ENCODE measurements around the gene LFNG.

LFNG gene

DNA sequence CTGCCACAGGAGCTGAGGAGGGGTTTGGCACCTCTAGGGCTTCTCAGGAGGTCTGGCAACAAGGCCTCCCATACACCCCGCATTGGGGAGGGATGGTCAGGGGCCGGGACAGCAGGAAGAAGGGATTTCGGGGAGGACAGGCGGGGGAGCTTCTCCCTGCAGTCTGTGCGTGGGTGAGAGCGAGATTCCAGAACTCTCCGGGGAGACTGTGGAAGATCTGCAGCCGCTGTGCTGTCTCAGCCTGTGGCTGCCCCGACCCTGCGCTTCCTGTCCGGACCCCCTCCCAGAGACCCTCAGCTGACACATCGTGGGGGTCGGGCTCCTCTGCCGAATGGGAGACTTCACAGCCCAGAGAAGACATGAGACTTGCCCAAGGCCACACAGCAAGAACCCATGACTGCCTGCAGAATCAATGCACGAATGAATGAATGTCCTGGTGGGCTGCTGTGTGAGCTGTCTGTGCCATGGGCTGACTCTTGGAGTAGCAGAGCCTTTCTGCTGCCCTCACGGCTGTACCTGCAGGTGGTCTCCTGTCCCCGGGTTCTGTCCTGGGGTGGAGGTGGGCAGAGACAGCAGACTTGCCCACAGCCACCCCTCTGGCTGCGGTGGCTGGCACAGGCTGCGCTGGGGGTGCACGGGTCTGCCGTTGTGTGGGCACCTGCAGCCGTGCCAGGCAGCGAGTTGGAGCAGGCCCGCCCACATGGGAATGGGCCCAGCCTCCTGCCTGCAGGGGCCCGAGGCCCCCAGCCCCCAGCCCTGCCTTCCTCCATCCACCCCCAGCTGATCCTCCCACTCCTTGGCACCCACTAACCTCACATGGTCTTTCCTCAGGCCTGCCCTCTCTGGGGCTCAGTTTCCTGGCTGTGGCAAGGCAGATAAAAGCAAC is 16.3 kb upstream of the LFNG start:
- DNase-seq (ENCODE audit: low read depth in 2 of 2): no peak

DNA sequence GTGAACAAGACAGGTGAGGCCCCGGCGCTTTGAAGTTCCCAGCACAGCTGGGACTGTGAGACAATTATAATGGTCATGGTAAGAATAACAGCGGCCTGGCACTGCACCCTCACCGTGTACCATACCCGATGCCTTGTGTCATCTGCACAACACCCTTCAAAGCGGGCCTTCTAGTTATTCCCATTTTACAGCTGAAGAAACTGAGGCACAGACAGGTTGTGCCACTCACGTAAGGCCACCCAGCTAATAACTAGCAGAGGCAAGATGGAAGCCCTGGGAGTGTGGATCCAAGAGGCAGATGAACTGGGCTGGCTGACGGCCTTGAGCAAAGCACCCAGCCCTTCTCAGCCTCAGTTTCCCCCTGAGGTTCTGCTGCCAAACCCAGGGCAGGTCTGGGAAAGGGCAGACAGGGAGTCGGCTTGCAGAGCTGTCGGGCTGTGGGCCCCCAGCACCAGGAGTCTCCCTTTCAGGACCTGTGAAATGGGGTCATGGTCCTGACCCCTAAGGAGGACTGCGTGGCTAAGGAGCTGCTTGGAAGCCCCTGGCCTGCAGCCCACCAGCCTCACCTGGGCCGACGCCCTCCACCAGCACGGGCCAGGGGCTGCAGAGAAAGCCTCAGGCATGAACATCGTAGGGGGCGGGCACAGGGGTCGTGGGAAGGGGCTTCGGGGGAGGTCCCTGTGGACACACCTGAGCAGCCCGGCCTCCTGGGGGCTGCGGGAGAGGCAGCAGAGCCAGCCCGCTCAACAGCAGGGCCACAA is 15.3 kb upstream of the LFNG start:
- no peak for DNase-seq (ENCODE audit: low read depth in 2 of 2)

DNA sequence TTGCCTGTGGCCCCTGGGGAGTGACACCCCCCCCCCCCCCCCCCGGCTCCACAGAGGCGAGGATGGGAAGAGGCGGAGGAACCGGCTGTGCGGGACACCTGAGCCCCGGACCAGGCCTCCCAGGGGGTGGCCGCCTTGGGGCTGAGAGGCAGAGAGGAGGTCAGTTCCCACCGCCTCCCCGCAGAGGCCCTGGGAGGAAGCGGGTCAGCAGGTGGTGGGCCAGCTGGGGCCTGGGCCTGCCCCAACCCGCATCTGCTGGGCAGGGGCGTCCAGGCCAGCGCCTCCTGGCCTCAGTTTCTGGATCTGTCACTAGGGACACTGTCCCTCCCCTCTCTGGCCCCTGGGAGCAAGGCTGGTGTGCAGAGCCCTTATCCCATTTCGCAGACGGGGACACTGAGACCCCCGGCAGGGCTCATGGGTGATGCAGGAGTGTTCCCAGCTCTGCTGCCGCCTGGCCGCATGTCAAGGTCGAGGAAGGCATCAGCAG is 14.6 kb upstream of the LFNG start:
- DNase-seq (ENCODE audit: low read depth in 2 of 2): no peak

DNA sequence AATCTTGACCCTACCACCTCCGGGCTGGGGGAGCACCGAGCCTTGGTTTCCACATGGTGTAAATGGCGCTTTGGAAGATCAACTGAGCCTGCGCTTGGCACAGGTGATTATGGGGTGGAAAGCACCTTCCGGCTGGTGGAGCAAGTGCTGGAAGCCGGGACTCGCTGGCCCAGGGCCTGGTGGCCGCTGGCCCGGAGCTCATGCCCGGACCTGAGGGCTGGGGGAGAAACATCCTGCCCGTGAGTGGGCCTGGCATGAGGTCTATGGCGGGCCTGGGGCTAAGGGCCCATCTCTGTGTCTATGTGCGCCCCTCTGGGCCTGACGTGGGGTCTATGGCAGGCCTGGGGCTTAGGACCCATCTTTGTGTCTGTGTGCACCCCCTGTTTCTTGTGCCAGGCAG is 14.2 kb upstream of the LFNG start:
- no peak for DNase-seq (ENCODE audit: low read depth in 2 of 2)

DNA sequence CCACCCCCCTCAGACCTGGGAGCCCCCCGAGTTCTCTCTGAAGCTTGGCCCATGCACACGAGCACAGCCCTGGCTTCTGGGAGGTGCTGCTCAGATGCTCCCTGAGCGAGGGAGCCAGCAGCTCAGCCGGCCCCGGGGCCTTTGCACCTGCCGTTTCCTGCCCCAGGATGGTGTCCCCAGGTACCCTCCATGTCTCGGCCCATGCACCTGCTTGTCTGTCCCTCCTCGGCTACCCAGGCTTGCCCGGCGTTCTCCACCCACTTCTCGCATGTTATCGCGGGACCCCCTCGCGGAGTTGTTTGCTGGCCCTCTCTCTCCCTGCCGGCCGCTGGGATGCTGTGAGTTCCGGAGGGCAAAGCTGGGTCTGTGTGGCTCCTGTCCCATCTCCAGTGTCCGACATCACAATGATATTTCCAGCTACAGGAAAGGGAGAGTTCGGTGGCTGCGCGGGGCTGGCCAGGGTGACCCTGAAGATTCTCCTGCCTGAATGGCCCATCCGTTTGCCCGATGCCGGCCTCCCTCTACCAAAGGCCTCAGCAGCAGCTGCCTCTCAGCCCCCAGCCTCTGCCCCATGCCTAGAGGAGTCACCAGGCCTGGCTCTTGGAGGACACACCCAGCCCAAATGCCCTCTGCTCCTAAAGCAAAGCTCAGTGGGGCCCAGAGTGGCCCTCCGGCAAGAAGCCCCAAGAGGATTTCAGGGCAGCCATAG is 12.2 kb upstream of the LFNG start:
- no peak for DNase-seq (ENCODE audit: low read depth in 2 of 2)

DNA sequence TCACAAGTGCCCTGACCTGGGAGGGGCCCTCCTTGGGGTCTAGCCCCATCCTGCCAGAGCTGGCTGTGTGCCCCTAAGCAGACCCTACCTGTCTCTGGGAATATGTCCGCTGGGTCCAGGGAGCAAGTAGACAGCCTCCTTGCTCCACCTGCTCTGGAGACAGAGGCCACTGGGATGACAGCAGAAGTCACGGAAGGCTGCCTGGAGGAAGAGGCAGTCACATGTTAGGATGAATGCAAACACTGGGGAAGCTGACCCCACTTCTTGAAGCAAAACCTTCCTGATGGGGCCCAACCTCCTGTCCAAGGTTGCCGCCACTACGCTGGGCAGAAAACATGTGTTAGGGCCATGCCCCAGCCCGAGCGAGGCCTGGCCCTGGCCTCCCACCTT is 11.7 kb upstream of the LFNG start:
- DNase-seq (ENCODE audit: low read depth in 2 of 2): no peak

DNA sequence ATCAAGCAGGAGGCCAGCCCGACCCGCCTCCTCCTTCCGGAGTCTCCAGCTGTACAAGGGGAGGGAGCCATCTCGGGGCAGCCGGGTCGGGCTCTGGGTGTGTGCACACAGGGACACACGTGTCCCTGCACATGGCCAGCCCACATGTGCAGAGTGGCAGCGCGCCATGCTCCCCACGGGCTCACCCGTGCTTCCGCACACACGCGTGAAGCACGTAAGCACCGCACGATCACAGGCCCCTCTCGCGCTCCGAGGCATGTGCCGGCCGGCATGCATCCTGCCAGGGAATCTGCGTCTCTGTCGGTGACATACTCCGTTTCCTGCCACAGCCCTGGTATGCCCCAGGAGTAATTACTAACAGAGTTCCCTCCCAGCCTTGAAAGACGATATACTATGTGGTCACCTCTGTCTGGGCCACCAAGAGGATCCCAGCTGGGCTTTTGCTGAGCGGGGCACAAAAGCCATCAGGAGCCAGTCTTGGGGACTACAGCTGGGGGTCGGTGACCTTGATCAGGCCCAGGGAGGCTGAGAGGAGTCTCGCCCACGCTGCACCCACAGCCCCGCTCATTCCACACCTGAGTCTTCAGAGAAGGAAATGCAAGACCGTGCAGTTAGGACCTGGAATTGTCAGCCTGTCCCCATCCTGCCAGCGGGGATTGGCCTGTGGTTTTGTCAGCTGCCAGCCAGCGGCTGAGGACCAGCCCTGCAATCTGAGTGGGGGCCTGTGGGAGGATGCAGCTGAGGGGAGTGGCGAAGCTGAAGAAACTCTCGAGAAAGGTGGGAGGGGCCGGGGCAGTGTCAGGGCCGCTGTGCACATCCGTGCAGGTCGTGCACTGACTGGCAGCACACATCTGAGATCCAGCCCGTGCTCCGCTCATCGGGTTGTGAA is 11.0 kb upstream of the LFNG start:
- peak in 1 of 2 donors; percentile 57 for DNase-seq (ENCODE audit: low read depth in 2 of 2)

DNA sequence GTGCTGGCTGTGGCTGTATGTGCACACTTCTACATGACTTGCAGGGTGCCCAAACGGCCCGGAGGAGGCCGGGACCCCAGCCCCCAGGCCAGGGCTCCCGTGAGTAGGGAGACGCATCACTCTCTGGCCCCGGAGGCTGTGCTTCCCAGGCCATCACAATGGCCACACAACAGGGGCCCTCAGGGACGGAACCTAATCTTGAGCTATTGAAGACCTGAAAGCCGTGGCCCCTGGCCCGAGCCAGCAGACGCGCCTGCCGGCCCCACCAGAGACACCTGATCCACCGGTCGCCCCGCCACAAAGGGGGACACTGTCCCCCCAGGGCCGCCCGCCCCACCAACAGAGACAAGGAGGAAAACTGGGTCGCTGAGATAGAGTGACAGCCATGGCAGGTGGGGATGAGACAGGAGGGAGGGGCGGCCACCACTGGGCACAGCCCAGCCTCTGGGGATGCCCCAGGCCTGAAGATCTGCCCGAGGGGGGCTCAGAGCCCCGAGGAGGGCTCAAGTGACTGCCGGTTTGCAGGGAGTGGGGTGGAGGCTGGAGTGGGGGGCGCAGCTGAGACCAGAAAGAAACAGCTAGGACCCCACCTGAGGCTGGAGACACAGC is 10.2 kb upstream of the LFNG start:
- no peak for DNase-seq (ENCODE audit: low read depth in 2 of 2)

DNA sequence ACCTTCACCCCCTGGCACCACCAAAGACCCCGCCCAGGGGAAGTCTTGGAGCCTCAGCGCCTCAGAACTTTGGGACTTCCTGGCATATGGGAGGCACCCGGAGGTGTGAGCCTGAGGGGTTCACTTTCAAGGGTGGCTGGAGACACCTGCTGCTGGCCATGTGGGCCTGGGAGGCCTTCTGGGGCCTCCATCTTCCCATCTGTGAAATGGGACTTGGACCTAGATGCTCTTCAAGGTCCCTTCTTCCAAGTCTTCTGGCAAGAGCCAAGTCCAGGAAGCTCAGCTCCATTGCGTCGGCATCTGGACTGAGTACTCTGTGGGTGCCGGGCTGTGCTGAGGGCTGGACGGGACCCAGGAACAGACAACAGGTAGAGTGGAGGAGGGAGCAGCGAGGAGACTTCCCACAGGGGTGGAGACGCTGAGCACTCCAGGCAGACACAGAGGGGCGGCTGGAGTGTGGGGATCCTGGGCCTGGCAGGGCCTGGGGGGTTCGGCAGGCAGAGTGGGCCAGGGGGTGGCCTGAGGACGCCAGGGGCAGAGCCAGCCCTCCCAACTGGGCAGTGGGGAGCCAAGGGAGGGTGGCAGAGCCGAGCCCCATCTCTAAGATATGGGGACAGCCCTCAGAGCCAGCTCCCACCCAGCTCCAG is 9.3 kb upstream of the LFNG start:
- DNase-seq (ENCODE audit: low read depth in 2 of 2): no peak

DNA sequence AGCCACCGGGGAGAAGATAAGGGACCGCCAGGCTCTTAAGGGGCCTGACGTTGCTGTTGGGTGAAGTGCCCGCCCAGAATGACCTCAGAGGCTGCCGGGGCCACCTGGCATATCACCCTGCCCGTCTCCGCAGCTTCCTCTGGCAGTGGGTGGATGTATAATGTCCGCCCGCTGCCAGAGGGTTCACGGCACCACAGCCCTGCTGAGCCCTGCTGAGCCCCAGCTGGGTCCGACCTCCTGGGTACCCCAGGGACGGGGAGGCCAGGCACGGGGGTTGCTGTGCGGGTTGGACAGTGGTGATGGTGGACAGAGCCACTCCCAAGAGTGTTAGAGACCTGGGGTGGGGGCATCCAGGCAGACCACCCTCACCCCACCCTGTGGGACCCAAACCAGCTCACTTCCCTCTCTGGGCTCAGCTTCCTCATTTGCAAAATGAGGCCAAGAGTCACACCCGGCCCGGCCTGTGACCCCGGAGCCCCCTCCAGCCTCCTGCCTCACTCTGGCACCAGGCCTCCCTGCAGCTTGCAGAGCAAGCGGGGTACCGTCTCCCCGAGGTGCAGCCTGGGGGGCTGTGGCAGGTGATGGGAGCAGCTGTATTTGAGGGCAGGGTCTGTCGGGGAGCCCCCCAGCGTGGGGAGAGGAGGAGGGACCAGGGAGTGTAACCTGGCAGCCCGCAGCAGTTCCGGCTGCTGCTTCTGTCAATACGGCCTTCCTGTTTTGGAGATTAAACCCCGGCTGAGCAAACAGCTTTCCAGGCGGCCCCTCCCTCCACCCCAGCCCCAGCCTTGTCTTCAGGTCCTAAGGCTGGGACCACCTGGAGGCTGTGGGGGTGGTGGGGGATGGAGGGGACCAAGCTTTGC is 8.4 kb upstream of the LFNG start:
- no peak for DNase-seq (ENCODE audit: low read depth in 2 of 2)

DNA sequence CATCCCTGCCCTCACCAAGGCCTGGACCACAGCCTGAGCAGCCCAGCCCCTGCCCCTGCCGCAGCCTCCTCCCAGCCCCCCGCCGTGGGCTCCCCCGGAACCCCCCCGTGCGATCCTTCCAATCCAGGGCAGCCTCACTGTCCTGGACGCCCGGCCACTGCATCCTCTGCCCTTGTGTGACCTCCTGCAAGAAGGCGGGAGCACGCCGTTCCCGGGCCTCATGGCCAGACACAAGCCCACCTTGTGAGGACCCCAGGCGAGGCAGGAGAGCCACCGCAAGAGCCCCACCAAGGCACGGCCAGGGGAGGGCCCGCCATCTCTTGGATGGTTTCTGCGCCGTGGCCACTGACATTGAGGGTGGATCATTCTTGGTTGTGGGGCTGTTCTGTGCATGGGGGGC is 7.8 kb upstream of the LFNG start:
- no peak for DNase-seq (ENCODE audit: low read depth in 2 of 2)

DNA sequence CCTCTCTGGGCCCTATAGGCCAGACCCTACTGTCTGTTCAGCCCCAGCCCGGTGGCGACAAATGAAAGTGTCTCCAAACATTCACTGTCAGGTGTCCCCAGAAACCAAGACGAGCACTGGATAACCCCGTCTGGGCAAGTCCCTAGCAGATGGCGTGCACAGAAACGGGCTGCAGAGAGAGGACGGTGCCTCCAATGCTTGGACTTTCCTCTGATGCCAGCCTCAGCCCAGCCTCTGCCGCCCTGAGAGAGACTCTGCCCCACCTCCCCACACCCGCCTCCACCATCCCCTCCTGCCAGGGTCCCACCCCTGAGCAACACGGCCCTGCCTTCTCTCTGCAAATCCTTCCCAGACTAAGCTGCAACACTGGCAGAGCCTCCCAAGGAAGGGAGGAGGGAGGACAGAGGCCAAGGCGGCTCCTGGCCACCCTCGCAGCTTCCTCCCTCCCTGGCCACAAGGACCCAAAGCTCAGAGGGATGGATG is 7.4 kb upstream of the LFNG start:
- DNase-seq (ENCODE audit: low read depth in 2 of 2): no peak

DNA sequence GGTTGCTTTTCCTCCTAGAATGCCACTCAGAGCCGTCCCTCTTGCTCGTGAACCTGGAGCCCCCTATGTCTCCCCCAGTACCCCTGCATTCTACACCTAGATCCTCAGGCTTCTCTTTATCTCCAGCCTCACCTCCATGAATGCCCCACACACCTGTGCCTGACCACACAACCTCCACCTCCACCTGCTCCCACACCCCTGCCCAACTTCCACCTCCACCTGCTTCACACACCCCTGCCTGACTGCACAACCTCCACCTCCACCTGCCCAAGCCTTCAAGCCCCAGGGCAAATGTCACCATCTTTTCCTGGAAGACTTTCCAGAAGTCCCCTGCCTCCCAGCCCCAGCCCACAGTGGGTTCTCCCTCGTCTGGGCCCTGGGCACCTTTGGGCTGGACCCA is 6.9 kb upstream of the LFNG start:
- DNase-seq (ENCODE audit: low read depth in 2 of 2): no peak

DNA sequence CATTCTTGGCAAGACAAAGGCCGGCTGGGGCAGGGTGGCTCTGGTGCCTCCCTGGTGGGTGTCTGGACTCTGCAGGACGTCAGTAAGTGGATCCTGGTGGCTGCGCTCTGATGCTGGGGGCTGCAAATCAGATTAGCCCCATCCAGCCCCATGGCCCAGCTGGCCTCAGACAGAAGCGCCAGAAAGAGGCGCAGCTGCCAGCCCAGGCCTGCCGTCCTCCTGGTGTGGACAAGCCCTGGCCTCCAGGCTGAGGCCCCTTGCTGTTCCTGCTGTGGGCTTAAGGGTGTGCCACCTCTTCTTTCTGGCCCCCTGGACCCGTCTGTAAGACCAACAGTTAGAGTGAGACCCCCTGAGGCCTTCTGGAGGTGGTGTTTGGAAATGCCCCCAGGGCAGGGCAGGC is 5.9 kb upstream of the LFNG start:
- no peak for DNase-seq (ENCODE audit: low read depth in 2 of 2)

DNA sequence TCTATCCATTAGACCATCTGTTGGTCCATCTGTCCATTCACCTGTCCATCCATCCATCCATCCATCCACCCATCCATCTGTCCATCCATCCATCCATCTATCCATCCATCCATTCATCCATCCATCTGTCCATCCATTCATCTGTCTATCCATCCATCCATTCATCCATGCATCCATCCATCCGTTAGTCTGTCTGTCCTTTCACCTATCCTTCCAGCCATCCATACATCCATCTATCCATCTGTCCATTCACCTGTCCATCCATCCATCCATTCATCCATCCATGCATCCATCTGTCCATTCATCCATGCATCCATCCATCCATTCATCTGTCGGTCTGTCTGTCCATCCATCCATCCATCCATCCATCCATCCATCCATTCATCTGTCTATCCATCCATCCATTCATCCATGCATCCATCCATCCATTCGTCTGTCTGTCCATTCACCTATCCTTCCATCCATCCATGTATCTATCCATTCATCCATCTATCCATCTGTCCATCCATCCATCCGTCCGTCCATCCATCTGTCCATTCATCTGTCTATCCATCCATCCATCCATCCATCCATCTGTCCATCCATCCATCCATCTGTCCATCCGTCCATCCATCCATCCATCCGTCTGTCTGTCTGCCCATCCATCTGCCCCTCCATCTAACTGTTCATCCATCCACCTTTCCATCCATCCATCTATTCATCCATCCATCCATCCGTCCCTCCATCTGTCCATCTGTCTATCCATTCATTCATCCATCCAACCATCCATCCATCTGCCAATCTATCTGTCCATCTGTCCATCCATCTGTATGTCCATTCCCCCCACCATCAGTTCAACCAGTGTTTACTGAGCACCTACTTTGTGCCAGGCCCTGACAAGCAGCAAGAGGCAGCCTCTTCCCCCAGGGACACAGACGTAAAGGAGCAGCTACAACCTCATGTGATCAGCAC is 4.8 kb upstream of the LFNG start:
- no peak for DNase-seq (ENCODE audit: low read depth in 2 of 2)

DNA sequence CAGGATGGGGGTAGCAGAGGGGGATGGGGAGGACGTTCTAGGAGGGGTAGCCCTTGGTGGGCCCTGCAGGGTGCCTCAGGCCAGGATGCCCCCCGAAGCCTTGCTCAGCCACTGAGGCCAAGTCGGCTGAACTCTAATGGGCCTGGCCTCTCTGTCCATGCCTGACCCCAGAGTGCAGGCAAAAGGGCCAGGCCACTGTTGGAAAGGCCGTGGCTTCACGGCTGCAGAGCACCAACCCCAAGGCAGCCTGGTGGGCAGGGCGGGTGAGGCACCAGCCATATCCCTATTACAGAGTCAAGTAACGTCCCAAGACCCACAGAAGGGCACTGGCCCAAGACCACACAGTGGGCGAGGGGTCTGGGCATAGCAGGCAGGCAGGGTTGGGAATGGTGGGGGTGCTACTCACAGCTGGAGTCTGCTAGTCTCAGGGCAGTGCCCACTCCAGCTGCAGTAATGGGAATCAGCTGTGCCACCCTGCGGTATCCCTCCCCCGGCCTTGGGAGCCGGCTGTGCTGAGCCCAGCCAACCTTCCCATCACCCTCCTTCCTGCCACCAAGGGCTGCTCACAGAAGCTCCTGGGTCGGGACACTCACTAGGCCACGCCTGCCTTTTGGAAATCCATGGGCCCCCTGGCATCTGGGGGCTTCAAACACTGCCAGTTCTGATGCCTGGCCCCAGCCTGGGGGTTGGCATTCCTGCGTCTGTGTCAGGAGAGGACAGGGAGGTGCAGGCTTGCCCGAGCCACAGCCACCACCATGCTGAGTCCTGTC is 4.0 kb upstream of the LFNG start:
- no peak for DNase-seq (ENCODE audit: low read depth in 2 of 2)

DNA sequence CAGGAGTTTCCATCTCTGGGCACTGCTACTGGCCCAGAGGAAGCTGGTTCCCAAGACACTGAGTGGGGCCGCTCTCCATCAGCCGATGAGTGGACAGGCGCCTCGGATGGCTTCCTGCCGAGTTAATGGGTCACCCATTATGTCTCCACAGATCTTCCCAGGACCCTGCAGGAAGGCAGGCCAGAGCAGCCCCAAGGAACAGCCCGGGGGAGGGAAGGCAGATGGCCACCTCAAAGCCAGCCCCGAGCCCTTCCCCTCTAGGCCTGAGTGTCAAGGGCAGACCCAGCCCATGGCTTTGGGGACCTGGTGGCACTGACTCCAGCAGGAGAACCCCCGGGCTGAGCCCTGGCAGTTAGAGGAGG is 3.4 kb upstream of the LFNG start:
- no peak for DNase-seq (ENCODE audit: low read depth in 2 of 2)

DNA sequence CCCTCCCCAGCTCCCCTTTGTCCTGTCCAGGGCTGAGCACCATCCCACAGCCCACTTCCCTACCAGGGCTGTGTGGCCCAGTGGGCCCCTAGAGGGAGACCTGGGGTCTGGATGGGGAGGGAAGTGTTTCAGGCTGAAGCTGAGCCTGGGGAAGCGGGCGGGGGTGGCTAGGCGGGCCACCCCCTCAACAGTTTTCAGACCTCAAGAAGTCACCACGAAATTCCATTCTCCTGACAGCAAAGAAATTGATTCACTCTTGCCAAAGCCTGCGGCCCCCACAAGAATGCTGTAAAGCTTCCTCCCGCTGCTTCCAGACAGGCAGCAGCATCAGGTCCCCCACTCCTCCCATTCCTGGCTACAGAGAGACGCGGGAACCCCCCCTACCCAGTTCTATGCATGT is 2.5 kb upstream of the LFNG start:
- DNase-seq (ENCODE audit: low read depth in 2 of 2): no peak
